ENCODE measurements around the gene LHFPL3.

DNA sequence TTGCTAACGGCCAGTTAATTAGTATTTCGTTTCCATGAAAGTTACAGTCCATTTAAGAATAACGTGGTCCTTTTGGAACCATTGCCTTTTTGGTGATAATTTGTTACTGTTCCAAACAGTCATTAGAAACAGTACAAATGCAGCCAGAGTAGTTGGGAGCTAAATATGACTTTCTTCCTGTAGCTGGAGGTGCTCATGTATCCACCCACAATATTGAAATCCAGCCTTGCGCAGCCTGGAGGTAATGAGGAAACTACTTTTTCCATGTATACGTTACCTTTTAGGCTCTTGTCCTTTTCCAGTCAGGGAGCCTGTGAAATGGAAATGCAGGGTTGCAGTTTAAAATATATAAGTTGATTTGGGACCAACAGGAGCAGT lies 43.6 kb downstream of the LHFPL3 start:
- TF ChIP-seq, protein P1, sequence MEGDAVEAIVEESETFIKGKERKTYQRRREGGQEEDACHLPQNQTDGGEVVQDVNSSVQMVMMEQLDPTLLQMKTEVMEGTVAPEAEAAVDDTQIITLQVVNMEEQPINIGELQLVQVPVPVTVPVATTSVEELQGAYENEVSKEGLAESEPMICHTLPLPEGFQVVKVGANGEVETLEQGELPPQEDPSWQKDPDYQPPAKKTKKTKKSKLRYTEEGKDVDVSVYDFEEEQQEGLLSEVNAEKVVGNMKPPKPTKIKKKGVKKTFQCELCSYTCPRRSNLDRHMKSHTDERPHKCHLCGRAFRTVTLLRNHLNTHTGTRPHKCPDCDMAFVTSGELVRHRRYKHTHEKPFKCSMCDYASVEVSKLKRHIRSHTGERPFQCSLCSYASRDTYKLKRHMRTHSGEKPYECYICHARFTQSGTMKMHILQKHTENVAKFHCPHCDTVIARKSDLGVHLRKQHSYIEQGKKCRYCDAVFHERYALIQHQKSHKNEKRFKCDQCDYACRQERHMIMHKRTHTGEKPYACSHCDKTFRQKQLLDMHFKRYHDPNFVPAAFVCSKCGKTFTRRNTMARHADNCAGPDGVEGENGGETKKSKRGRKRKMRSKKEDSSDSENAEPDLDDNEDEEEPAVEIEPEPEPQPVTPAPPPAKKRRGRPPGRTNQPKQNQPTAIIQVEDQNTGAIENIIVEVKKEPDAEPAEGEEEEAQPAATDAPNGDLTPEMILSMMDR (conservative IDR thresholded peaks at IDR 0.05): no peak
- no peak for TF ChIP-seq EZH2 (IDR thresholded peaks at IDR 0.05; ENCODE audit: low read depth)
